ENCODE results near the gene AUTS2.

Gene AUTS2

GRCh38 chr7:69799048-69799697 lies 200.9 kb downstream of the AUTS2 start:
- no peak for DNase-seq

DNA sequence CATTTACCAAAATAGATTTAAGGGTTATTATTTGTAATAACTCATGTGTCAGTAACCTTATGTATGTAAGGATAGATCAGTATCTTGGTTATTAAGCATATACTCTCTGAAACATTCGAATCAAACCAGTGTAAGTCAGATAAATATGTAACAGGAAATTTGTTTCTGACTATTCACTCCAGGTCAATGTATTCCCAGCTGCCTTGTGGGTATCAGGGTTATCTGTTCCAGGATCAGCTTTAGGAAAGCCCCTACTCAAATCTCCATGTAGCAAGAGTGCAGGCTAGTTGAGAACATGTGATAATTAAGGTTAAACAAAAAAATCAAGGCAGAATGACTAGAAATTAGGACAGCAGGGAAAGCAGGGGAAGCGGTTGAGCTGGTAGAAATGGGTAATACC lies 201.7 kb downstream of the AUTS2 start:
- DNase-seq: no peak

DNA sequence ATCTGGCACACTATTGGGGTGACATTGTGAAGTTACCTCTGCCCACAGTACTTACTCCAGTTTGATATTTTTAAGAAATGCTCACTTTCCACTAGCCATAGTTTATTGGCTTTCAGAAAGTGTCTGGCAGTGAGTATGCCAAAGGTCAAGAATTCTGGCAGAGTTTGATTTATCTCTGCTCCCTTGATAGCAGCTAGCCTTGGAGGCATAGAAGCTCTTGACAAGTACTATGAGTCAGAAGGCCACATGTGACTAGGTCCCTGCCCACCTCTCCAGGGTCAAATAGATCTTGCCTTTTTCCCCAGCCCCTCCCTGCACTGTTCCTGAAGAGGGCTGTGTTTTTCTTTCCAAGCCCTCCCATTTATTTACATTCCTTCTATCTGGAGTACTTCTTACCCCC lies 202.2 kb downstream of the AUTS2 start:
- DNase-seq: peak; percentile 43

- DNase-seq: no peak
Measured at GRCh38 chr7:69801729-69802682, 203.7 kb downstream of the AUTS2 start.

- DNase-seq: no peak
Measured at GRCh38 chr7:69803699-69804516, 205.6 kb downstream of the AUTS2 start.

DNA sequence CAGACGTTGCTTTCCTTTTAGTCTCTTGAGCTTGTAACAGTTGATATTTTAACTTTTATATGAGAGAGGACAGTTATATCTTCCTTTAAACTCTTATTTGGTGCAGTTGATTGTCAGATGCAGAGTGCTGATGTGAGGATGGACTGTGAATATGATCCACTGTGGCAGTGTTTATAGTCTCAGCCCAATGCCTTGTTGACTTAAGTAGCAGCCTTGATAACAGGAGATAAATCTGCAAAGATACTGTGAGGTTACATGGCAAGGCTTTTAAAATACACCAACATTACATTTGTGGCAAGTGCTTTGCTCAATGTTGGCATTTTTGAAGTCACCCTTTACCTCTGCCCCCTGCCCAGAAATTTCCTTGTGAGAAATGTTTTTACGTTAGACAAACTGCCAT lies 206.7 kb downstream of the AUTS2 start:
- no peak for DNase-seq

DNA sequence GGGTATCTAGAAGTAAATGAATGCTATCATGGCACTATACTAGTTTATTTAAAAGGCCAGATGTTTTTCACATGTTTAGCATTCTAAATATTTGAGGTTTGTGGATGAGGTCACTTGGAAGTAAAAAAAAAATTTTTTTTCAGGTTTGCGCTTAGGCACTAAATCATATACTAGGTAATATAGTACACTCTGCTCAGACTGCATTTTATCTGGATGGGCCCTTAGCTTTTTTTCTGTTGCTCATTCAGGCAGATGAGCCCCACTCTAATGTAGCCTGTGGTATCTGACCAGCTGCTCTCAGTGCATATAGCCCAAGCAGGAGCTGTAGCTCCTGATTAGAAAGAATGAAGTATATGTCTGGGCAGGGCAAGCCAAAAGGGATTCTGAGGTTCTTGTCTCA lies 210.1 kb downstream of the AUTS2 start:
- DNase-seq: peak; percentile 40

GRCh38 chr7:69811476-69812308 lies 213.4 kb downstream of the AUTS2 start:
- DNase-seq: no peak

GRCh38 chr7:69812756-69813155 lies 214.5 kb downstream of the AUTS2 start:
- no peak for DNase-seq

DNA sequence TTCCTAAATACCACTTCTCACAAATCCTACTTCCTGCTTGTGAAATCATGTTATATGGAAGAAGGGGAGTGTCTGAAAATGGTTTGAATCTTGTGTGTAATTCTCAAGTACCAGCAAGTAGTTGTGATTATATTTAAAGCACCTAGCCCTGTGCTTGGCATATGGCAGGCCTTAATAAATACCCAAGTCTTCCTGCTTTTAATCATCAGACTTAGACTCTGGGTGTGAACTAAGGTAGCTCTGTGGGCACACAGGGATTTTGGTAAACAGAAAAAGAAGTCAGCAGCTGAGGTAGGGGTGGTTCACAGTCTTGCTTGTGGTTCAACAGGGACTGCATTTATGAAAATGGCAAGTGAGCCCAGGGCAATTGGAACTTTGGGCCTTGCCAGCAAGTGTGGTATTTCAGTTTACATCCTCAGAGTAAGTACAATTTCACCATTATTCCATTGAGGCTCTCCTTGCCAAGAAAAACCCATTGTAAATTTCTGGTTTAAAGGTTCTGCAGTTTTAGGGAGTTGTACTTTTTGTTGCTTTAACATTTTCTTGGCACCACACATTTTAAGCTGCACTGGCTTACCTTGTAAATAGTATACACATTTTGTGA lies 215.5 kb downstream of the AUTS2 start:
- peak; percentile 16 for DNase-seq

- peak; percentile 85 for DNase-seq
Measured at GRCh38 chr7:69814421-69814962, 216.2 kb downstream of the AUTS2 start.

GRCh38 chr7:69816501-69816900 lies 218.2 kb downstream of the AUTS2 start:
- DNase-seq: no peak

- peak; percentile 88 for DNase-seq
Measured at GRCh38 chr7:69817121-69817520, 218.8 kb downstream of the AUTS2 start.

DNA sequence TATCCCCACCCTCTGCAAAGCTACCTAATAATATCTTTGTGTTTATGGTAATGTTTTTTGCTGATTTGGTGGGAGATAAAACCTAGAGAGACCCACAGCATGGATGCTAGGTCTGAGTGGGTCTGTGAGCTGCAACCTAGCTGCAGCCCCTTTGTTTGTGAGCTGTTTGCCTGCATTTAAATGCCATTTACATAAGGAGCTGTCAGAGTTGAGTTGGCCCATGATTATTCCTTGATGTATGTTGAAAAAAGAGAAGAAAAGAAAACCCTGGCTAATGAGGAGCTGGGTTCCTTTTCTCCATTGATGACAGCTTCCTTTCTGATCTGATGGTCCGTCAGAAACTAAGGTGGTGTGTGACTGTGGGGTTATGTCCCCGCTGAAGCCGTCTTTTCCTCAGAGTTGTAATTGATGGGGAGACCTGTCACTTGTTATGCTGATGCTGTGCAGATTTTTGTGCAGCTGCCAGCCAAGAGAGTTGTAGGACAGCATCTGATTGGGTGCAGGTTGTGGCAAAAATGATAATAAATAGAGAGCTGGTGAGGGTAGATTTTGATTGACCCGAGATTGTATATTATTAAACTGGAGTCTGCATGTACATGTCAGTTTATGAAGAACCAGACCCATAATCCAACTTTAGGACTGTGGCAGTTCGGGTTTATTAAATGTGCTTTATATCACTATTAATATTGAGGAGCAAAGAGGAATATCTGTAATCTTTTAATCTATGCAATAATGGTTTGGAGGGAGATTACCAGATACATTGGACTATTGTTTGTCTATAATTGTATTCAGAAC lies 219.8 kb downstream of the AUTS2 start:
- no peak for DNase-seq

DNA sequence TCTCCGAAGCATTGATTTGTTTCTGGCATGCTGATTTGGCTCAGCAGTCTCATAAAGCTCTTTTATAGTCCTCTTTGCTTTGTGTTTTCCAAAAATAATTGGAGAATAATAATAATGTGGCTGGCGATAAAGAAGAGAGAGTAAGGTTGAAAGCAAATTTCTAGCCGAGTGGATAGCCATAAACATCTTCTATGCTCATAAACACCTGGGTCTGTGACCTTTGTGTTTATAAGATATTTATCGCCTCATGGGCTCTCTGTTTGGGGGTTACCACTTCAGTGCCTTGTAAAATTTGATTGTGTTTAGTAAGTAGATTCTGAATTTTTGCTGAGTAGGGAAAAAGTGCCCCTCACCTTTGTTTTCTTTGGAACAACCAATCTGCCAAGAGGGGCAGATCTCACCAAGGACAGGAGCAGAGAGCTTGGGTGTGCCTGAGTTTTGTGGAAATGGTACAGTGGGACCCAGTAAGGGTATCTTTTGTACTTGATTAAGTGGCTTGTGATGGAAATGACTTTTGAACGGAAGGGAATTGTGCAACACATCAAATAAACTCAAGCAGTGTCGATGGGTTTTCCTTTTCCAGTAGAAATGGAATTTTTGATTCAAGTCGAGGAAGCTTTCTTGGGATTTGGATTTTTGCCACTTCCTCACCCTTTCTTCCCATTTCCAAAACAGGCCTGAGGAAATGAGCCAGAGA lies 220.5 kb downstream of the AUTS2 start:
- no peak for DNase-seq

- DNase-seq: no peak
Measured at GRCh38 chr7:69819333-69819705, 221.0 kb downstream of the AUTS2 start.

GRCh38 chr7:69820479-69821192 lies 222.4 kb downstream of the AUTS2 start:
- DNase-seq: no peak

DNA sequence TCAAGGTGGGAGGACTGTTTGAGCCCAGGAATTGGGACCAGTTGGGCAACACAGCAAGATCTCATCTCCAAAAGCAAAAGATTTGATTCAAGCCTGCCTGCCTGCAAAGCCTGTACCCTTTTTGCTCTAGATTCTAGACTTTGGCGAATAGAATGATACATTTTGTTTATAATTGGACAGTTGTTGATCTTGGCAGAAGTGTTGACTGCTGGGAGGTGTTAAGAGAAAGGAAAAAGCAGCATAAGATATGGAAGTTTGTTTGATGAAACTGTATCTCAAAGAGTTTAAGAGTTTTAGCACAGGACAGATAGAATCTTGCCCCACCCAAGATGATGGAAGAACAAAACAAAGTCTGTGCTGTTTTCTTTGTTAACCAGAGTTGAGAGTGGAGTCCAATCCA lies 224.1 kb downstream of the AUTS2 start:
- DNase-seq: no peak

DNA sequence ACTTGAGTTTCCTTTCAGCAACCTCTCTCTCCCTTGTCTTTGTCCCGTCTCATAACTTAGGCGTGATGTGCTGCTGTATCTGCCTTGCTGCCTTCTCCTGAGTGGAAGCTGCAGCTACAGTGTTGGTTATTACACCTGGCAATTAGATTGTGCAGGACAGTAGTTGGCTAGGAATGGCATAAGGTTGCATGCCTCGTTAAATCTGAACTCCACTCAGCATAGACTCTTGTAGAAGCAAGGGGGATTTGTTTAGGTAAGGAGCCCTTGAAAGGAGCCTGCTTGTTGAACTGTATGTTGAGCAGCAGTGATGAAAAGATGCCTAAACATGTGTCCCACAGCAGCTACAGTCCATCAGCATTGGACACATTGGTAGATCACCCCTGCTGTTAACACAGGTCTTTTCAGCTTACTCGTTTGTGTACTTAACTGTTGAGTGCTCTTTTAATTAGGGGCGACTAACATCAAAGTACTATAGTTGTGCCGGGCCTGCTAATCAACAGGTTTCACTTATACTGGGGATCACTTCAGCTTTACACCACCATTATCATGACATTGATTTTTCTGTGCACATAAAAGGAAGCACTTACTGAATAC lies 225.0 kb downstream of the AUTS2 start:
- DNase-seq: no peak

Data from fibroblast of skin of right biceps (primary cell).